SIG-M5 treated with dmso at 0.1 percent for 504 hours (cell line): Measurements from ENCODE around the gene MKNK1.
A peak's percentile ranks its signal among the peaks of the same experiment; 100 is the strongest.

Experiments
- DNase-seq: peaks from one replicate; lab custom pipeline; 2025; ENCODE audit not compliant: unreplicated experiment; lab: John Stamatoyannopoulos, UW

Gene MKNK1

DNA sequence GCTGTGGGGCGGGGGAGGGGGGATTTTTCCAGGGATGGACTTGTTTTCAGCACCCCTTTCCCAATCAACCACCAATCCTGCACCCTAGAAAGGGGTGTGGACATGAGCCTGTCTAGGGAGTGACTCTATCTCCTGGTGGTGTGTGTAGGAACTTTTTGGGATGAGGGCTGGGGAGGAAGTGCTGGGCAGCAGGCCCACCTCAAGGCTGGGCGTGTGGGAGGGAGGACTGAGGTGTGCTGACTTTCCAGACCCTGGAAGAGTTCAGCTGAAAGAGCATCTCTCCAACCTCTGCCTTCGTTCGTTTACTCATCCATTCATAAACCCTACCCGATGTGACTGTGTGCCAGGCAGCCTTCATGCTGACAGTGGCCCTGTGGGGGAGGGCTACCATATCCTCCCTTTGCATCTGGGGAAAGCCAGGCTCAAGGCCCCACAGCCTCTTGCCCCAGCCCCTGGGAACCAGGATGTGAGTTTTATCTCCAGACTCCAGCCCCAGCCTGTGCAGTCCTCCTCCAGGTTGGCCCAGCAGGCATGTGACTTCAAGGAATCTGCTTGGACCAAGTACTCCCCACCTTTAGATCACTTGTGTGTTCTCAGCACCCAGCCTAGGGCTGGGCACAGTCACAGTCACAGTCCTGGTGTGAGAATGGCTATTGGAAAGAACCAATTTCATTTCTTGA lies 59.4 kb downstream of the MKNK1 start:
- DNase-seq = no peak

DNA sequence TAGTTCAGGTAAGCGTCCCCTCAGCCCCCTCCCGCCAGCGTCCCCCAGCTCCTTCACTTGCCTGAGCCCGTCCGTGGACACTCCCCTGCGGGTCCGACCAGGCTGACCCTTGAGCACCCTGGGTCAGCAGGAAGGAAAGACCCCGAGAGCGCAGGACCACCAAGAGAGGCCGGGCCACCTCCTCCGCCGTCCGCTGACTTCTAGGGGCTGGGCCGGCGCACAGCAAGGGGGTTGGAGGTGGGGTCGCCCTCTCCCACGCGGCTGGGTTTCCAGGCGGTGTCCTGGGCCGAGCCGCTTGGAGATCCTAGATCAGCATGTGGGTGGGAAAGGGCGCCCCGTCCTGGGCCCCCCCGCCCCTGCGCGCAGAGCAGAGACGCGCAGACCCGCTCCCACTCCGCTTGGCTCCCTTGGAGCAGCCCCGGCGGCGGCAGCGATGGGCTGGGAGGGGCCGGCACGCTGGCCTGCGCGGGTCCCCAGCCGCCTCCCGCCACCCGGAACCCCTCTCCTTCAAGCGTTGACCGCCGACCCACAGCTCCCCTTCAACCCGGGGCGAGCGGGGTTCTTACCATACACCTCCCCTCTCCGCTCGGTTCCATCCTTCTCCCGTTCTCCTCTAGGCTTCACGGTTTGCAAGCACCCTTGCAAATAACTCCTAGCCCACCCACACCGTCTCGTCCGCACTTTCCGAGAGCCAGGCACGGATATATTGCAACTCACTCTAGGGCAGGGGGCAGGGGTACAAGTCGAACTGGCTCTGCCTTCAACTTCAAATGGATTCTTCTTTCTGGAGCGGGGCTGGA lies 60.1 kb downstream of the MKNK1 start:
- DNase-seq = no peak

DNA sequence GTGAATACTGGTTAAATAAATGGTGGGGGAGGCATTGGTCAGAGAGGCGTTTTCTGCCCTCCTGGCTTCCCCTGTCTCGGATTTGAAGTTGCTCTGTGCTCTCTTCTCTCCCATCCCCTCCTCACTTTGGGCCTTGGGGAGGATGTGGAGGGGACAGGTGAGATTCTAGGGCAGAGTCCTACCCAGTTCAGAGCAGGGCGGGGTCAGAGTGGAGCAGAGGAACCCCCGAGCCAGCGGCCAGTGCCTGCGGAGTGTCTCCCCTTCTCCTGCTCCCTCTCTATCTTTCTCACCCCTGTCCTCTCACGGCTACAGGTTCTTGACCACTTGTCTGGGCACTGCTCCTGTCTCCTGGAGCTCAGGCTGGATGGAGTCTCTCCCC lies 60.7 kb downstream of the MKNK1 start:
- DNase-seq = no peak

DNA sequence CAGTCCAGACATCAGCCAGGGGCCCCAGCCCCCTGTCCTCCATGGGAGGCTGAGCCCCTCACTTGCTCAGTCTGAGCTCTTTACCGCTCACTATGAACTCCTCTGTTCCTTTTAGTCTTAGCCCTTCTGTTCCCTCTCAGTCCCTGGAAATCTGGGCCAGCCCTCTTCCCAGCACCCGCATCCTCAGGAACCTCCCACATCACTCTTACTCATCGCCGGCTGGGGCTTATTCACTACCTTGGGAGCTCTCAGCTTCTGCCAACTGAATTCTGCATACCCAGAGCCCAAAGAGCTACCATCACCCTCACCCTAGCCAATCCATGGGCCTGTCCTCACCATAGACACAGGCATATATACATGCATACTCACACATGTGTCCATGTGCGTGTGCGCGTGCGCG lies 64.1 kb downstream of the MKNK1 start:
- no peak for DNase-seq

DNA sequence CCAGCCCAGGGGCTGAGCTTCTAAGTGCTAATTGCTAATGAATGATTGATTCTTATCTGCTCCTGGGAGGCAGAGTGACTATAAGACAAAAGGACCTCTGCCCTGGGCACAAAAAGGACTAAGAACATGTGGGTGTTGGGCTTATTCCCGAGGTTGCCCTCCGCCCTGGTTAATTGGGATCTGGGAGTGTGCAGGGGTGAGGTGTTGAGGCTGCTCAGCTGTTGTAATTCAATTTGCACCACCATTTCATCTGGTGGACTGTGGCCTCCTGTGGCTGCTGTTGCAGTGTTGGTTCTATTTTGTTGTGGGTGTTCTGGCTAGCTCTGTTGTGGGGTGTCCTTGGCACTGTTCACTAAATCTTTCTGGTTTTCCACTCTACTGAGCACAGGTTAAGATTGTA lies 65.9 kb downstream of the MKNK1 start:
- no peak for DNase-seq

DNA sequence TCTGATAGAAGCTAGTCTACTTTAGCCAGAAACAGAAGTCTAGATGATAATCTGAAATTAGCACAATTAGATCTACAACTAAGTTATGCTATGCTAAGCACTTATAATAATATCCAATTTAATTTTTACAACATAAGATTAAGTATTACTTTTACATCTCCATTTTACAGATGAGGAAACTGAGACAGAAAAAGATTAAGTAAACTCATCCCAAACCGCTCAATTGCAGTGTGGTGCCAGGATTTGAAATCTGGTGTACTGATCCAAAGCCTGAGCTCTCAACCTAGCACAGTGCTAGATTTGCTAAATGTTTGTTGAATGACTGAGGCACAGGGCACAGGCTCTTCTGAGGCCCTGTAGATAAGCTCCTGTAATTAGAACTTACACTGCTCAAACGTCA lies 66.4 kb downstream of the MKNK1 start:
- DNase-seq = no peak

DNA sequence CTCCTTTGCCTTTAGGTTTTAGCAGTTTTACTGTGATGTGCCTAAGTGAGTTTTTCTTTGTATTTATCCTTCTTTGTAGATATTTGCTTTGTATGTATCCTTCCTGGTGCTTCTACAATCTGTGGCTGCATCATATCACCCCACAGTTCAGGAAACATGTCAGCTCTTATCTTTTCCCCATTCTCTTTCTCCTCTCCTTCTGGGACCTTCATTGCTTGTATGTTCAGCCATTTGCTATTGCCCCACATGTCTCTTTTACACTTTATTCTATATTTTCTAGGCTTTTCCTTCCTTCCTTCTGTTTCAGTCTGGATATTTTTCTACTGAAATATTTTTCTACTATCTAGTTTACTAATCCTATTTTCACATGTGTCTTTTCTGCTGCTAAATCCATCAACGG lies 67.5 kb downstream of the MKNK1 start:
- no peak for DNase-seq

DNA sequence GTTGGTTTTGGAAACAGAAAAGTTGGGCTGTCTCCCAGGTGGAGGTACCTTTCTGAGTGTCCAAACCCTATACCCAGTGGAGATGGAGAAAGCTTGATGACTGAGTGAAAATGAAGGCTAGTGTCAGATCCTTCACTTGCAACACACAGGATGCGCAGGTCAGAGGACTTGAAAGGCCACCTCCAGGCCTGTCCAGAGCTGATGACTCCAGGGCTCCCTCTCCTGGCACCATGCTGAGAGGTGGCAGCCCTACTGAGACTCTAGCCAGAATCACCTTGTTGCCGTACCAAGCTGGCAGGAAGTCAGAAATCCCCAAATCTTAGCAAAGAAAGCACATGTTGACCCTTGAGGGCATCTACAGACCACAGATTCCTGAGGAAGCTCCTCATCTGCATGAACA lies 69.0 kb downstream of the MKNK1 start:
- peak; percentile 15 for DNase-seq

DNA sequence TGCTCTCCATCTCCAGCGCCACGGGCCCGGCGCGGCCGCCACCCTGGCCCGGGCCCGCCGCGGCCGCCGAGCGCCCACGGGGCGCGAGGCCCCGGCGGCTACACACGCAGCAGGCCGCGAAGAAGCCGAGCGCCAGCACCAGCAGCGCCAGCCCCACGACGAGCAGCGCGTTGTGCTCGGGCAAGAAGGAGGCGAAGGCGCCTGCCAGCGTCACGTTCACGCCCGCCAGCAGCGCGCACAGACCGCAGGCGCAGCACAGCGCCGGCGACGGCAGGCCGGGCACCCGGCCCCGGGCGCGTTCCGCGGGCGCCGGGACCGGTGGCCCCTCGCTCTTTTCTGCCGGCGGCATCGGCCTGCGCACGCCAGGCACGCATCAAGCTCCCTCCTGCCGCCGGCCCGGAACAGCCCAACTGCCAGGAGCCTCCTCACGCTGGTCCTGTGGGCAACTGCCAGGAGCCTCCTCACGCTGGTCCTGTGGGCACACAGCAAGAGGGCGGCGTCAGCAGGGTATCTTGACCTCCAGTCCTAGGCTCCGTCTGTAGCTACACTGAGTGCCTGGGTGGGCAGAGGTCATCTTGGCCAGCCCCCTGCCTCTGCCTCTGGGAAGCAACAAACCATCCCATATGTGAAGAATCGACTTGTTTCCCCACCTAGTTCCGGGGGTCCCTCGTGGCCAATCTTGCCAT lies 70.7 kb downstream of the MKNK1 start:
- no peak for DNase-seq

DNA sequence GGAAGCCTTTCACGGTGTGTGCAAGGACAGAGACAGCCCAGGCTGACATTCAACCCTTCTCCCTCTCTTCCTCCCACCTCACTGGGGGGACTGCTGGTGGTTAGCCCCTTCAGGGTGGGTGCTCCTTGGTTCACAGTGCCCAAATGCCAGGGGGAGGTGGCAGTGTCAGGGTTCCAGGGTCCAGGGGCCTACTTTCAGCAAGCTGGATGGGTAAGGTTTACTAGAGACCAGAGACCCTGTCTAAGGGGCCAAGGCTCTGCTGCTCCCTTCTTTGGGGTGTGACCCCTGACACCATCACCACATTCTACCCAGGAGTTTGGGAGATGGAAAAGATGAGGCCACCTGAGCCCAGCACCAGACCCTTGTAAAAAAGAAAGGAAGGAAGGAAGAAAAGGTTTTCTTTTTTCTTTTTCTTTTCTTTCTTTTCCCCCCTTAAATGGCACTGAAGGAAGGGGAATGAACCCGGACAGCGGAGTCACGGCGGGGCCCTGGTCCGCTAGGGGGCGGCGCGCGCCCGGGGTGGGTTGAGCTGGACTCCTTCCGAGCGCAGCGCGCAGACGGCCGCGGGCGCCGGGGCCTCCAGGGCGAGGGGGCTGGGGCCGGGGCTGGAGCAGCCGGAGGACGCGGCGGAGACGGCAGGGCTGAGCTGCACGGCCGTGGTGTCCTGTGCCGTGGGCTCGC lies 71.4 kb downstream of the MKNK1 start:
- DNase-seq = peak; percentile 17

DNA sequence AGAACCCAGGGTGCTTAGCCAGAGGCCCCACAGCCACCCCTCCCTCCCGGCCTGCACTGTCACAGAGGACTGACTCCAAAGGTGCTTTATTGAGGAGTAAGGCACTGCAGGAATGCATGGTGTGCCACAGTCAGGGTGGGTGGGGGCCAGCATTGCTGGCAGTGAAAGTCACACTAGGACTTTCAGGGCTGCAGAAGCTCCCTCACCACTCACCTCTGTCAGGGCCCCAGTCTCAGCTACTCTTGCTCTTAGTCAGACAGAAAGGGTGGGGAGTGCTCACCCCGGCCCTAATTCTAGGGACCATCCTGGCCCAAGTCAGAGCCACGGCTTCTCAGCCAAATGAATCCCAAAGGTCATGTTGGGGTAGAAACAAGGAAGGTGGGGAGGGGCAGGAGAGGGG lies 72.0 kb downstream of the MKNK1 start:
- DNase-seq = no peak

DNA sequence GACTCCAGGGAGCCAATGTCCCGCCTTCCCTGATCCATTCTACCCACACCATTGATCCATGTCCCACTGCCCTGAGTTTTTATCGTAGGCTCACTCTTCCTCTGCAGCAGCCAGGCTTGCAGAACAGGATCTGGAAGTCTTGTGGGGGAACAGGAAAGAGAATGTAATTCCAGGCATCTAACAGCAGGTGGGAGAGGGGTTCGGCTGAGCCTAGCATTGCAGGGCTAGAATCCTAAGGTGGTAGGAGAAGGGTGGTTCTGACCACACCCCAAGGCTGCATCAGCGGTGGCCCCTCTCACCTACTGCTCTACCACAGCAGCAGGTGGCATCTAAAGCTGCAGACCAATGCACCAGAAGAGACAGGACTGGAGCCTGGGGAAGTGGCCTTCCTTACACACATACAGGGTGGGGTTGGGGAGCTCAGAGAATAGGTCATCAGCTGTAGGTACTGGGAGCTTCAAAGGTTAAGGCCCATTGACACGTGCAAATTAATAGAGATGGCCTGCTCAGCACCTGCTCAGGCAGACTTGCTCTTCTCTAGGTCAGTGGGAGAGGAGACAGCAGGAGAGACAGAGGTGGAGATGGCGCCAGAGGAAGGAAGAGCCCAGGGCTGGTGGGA lies 73.2 kb downstream of the MKNK1 start:
- DNase-seq = no peak

DNA sequence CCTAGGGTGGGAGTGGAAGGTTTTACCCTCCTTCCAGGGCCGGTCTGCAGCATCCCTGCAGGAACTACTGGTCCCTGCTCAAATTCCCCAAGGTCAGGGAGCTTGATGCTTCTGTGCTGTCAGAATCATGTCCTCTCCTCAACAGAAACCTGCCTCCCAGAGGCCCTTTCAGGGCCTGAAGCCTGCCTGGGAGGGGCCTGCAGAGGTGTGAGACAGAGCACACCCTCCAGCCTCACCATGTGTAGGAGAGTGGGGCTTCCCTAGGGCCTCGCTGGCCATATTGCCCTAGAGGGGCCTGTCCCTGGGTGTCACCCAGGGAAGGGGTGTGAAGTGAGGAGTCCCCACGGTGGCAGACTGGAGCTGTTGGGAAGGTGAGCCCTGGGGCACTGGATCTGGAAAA lies 73.8 kb downstream of the MKNK1 start:
- DNase-seq = no peak

DNA sequence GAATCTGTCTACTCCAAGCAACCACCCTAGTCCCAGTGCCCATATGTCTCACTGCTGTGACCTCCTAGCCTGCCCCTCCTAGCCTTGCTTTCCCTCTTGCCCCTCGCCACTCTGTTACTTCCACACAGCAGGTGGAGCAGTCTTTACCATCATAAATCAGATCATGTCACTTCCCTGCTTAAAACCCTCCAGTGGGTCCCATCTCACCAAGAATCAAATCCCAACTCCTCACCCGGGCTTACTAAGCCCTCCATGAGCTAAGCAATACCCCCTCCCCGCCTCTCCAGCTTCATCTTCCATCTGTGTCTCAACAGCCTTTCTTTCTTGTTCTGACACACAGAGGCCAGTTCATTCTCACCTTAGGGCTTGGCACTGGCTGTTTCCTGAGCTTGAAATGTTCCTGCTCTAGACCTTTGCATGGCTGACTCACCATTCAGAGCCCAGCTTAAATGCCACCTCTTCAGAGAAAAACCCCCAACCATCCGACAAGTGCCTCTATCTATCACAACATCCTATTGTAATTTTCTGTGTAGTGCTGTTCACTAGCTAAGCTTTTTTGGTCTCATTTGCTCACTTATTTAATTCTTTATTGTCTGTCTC lies 74.9 kb downstream of the MKNK1 start:
- DNase-seq = no peak

DNA sequence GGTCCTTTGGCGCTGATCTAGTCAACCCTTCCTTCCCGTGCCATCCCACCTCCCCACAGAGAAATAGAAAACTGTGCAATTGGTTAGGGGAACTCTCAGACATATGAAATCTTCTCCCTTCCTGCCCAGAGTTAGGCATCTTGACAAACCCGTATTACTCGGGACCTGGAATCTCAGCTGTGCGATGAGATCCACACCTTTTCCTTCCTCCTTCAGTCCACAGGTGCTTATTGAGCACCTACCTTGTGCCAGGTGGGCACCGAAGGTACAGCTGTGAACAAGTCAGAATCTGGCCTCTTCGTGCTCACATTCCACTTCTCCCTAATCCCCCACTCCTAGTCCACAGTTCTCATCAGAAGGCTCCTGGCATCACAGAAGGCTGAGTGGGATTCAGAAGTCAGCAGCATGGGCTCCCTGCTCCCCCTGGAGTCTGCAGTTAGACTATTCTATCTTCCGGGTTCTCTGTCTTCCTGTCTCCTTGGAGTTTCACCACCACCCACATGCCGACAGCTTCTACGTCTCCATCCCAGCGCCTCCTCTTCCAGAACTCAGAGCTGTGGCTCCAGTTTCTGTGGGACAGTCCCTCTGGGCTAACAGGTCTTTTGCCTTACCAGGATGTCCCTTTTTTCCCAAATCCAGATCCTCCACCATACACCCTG lies 75.6 kb downstream of the MKNK1 start:
- no peak for DNase-seq

DNA sequence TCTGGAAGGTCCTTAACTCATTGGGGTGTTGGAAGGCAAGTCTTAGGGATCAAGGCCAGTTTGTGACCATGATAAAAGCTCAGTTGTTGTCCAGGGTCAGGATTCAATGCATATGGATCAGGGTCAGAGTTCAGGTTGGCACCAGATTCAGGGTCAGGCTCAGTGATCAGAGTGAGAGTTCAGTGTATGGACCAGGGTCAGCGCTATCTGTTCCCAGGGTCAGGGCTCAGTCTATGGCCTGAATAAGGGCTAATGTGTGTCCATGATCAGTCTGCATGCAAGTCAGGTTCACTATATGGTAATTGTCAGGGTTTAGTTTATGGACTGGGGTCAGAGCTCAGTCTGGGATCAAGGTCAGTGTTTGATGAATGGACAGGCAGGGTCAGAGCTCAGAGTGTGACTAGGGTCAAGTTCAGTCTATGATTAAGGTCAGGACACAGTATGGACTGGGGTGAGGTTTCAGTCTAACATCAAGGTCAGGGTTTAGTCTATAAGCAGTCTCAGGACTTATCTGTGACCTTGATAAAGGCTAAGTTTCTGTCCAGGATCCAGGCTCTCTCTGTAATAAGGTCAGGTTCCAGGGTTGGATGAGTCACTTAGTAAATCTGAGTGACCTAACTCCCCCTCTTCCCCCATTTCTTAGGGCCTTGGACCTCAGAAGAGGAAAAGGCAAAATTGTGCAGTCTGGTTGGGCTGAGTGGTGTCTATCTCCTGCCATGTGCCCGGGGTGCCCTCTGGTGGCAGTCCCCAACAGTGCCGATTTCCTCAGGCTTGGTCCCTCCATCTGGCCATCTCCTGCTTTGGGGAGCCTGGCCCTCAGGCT lies 76.4 kb downstream of the MKNK1 start:
- peak; percentile 65 for DNase-seq

DNA sequence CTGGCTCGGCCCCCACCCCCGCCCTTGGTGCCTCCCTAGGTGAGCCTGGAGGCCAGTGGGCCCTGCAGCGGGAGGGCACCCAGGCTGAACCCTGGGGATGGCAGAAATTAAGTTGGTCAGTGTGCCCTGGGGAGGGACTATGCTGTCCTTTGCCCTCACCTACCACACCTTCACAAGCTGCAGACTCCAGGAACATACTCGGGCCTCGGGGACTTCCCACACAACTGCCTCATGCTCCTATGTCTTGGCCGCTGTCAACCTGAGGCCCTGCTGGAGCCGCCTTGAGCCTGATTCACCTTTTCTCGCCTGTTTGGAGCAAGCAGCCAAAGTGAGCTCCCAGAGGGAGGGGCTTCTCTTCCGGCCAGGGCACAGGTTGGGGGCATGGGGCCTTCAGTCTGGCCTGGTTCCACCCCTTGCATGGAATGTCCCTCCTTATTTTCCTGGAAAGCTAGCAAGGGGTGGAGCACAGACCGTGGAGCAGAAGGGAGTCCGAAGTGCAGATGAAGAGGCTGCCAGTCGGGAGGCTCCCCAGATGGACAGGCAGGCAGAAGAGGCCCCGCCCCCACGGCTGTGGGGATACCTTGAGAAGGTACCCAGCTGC lies 77.3 kb downstream of the MKNK1 start:
- DNase-seq = no peak

DNA sequence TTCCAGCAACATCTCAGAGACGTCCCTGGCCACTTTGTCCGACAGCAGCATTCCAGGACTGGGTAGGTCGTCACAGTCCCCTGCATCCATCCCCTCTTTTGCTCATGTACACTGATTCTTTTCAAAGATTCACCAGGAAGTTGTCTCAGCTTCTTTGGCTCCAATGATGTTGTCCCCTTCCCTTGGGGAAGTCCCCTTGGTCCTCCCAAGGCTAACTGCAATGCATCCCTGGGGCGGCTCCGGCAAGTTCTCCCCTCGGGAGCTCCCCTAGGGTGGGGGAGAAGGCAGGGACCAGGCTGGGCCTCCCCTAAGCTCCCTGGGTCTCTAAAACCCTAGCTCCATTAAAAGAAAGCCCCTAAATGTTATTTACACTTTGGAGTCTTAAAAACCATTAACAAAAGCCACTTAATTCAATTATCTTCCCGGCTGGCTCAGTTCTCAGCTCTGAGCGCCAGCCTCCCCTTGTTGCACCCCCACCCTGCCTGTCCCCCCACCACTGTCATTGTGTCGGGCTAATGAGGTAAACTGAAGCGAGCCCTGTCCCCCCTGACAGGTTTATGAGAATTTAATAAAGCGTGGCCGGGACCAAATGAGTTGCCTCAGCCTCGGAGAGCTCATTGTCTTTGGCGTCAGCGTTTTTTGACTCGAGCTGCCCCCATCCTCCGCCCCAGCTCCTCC lies 77.9 kb downstream of the MKNK1 start:
- no peak for DNase-seq
